8988T (cell line): Measurements from ENCODE around the gene CYP3A7.
A peak's percentile ranks its signal among the peaks of the same experiment; 100 is the strongest.
"Not testable (repeated sequence)": the region's sequence is repeated elsewhere in the genome, so short reads cannot be mapped to it uniquely, and the experiment has no call there.

Source experiments
- DNase-seq: peaks from one replicate; pipeline ENCODE4 v3.0.0; 2011

Gene CYP3A7

GRCh38 chr7:99698867-99699730, 35.9 kb downstream of the CYP3A7 start:
- DNase-seq = not testable (repeated sequence)

- DNase-seq = no peak
Measured at GRCh38 chr7:99694912-99695304, 40.1 kb downstream of the CYP3A7 start.

- DNase-seq = no peak
Measured at GRCh38 chr7:99694201-99694911, 40.6 kb downstream of the CYP3A7 start.

- DNase-seq = no peak
Measured at GRCh38 chr7:99693427-99694200, 41.4 kb downstream of the CYP3A7 start.

DNA sequence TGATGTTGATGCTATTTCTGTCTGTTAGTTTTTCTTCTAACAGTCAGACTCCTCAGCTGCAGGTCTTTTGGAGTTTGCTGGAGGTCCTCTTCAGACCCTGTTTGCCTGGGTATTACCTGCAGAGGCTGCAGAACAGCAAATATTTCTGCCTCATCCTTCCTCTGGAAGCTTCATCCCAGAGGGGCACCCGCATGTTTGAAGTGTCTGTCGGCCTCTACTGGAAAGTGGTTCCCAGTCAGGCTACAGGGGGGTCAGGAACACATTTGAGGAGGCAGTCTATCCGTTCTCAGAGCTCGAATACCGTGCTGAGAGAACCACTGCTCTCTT, 41.9 kb downstream of the CYP3A7 start:
- DNase-seq = no peak

- DNase-seq = not testable (repeated sequence)
Measured at GRCh38 chr7:99692563-99692962, 42.4 kb downstream of the CYP3A7 start.

DNA sequence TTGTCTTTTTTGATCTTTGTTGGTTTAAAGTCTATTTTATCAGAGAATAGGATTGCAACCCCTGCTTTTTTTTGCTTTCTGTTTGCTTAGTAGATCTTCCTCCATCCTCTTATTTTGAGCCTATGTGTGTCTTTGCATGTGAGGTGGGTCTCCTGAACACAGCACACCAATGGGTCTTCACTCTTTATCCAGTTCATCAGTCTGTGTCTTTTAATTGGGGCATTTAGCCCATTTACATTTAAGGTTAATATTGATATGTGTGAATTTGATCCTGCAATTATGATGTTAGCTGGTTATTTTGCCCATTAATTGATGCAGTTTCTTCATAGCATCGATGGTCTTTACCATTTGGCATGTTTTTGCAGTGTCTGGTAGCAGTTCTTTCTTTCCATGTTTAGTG, 43.3 kb downstream of the CYP3A7 start:
- DNase-seq = not testable (repeated sequence)

DNA sequence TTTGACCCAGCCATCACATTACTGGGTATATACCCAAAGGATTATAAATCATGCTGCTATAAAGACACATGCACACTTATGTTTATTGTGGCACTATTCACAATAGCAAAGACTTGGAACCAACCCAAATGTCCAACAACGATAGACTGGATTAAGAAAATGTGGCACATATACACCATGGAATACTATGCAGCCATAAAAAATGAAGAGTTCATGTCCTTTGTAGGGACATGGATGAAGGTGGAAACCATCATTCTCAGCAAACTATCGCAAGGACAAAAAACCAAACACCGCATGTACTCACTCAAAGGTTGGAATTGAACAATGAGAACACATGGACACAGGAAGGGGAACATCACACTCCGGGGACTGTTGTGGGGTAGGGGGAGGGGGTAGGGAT, 44.1 kb downstream of the CYP3A7 start:
- DNase-seq = not testable (repeated sequence)

DNA sequence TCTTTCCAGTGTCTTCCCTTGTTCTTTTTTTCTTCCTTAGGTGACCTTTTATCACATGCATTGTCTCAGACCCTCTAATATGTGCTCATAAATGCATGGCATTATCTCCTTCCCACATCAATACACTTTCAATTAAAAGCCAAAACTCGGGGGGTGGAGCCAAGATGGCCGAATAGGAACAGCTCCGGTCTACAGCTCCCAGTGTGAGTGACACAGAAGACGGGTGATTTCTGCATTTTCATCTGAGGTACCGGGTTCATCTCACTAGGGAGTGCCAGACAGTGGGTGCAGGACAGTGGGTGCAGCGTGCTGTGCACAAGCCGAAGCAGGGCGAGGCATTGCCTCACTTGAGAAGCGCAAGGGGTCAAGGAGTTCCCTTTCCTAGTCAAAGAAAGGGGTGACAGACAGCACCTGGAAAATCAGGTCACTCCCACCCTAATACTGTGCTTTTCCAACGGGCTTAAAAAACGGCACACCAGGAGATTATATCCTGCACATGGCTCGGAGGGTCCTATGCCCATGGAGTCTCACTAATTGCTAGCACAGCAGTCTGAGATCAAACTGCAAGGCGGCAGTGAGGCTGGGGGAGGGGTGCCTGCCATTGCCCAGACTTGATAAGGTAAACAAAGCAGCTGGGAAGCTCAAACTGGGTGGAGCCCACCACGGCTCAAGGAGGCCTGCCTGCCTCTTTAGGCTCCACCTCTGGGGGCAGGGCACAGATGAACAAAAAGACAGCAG, 49.0 kb downstream of the CYP3A7 start:
- not testable (repeated sequence) for DNase-seq

DNA sequence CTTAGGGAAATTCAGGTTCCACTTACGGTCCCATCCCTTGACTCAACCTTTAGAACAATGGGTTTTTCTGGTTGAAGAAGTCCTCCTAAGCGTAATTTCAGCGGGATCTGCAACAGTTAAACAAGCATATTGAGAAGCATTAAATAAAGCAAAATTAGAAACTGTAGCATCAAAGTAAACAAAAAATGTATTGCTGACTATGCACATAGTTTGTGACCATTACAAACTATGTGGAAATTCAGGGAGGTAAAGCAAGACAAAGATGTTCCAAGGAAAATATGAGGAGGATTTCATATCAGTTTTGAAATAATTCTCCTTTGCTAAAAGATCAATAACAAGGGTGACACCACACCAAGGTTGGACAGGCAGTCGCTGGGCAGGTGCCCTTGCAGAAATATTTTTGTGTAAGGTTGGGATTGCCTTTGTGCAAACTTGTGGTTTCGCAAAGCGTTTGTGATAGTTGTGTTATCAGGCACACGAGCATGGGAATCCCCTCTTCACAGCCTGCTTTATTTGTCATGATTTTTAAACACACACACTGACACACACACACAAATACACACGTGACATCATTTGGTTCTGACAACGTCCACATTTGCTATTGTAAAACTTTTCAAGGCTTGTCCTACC, 49.8 kb downstream of the CYP3A7 start:
- no peak for DNase-seq

DNA sequence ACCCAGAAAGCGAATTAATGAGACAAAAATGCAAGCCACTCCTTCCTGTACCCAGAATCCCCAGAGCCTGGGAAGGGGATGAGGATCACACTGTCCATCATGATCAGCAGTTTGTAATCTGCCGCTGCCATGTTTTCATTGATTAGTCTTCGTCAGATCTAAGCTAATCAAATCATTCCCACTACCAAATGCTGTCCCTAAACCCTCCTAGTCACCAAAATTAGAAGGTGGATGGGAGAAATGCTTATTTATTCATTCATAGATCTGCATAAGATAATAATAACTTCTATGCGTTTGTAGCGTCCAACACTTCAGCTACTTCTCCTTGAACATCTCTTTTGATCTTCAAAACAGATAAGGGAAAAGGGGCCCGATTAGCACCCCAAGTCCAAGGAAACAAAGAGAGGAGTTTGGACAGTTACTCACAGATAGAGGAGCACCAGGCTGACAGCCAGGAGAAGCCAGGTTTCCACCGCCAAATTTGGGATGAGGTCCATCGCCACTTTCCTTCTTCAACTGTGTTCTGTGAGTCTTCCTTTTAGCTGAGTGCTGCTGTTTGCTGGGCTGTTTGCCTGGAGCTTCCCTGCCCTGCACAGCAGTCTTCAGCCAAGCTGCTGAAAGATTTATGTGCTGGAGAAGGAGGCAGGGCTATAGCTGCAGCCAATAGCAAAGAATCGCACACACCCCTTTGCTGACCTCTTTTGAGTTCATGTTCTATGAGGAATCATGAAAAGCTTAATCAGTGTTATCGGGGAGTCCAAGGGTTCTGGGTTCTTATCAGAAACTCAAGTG, 55.4 kb downstream of the CYP3A7 start, which contains the start of gene CYP3A5:
Gene CYP3A5 (minus strand): TSS at position 597 of the 792 bp plus-strand sequence. CDS start 100 bp downstream, at position 497.
- DNase-seq = no peak

DNA sequence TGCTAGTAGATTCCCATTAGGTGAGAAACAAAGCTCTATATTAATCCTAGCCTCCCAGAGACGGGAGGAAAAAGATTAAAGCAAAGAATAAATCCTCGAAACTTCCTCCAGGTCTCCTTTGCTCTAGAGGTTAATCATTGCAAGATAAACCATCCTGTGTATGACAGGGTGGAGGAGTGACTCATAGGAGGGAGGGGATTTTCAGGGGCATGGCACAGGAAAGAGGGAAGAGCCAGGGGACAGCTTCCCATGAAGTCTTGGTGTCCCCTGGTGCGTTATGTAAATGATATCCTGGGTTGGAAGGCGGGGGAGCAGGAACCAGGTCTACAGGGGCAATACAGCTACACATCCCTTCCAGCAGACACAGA, 56.0 kb downstream of the CYP3A7 start:
- peak; percentile 23 for DNase-seq

GRCh38 chr7:99677648-99678045, 57.3 kb downstream of the CYP3A7 start:
- no peak for DNase-seq

DNA sequence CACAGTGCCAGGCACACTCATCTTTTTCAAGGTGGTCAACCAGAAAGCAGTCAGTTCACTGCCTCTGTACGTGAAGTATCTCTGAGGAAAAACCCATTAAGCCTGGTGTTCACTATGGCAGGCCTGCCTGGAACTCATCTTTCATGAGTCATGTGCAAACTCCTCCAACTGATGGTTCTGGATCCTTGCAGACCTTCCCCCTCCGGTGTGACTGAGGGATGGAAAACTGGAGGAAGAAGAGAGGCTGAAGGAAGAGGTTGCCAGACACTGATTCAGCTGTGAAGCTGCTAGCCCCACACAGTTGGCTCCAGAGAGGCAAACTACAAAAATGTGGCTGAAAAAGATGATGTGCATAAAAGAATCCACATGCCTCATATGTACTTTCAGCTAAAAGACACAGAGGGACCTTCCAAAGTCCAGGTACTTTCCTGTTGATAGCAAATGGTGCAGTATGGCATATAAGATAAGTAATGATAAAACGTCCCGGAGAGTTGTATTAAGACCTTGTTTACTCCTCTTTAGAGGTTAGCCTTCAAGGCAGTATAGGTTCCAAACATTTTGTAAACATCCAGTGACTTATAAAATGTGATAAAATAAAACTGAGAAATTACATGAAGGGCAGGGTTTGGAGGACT, 57.9 kb downstream of the CYP3A7 start:
- no peak for DNase-seq

DNA sequence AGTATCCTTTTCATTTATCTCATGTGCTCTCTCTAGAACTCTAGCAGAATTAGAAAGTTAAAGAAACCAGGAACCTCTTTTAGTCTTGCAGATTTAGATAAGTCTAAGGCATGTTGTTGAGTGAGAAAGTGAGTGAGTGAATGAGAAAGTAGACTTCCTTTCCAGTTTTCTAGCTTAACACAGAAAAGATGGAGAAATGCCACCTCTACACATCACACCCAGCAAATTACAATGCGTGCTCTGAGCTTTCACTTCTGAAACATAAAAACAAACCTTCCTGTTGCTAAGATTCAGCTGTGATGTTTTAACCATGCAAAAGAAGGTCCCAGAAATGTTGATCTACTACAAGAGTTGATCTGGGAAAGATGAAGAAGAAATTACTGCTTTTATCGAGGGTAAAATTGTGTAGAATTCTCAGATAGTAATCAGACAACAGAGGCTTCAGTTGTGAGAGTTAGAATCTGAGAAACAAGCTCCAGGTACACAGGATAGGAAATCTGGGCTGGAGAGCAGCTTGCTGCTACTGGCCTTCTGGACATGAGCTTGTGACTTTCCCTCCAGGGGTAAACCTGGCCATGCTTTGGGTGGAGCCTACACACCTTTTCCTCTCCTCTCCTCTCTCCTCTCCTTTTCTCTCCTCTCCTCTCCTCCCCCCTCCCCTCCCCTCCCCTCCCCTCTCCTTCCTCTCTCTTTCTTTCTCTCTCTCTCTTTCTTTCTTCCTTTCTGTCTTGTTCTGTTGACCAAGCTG, 59.8 kb downstream of the CYP3A7 start:
- no peak for DNase-seq

DNA sequence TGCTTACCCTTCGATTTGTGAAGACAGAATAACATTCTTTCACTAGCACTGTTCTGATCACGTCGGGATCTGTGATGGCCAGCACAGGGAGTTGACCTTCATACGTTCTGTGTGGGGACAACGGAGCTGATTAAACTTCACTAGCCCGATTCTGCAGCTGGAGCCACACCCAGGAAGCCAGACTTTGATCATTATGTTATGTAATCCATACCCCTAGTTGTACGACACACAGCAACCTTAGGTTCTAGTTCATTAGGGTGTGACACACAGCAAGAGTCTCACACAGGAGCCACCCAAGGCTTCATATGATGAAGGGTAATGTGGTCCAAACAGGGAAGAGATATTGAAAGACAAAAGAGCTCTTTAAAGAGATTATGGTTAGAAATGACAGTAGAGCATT, 62.4 kb downstream of the CYP3A7 start:
- no peak for DNase-seq

- no peak for DNase-seq
Measured at GRCh38 chr7:99669782-99670181, 65.2 kb downstream of the CYP3A7 start.

- no peak for DNase-seq
Measured at GRCh38 chr7:99668541-99668940, 66.5 kb downstream of the CYP3A7 start.

DNA sequence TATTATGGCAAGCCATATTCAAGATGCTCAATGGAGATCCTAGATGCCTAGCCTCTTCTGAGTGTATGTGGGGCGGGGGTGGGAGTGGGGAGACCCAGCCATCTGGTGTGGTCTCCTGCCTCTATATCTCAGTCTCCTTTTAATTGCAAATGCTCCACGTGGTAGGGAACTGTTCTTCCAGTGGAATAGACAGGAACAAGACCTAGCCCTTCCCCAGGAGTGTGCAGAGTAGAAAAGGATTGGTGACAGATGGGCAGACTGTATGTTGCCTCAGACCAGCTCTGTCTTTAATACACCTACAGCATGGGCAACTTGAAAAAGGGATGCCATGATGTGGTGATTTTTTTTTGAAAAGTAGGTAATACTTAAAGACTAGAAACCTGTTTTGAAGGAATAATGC, 67.8 kb downstream of the CYP3A7 start:
- no peak for DNase-seq

DNA sequence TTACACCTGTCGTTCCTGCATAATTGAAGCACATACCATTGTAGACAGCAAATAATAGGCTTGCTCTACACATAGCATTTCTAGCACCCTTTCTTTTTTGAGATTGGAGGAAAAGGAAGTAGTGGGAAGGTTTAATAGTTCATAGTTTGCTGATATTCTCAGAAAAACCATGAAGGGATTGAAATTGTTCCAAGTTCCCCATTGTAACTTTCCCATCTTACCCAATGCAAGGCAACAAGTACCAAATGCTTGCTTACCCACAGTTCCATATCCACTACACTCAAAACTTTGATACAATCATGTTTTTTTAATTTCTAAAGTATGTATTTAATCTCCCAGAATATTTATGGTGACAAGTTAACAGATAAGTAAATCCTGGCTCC, 69.0 kb downstream of the CYP3A7 start:
- DNase-seq = no peak
